Activated T-cell treated with anti-CD3 and anti-CD28 coated beads, Interleukin-2, amount 50 U/mL, for 1 hour (primary cell): ENCODE data around the gene ANKRD11.

ENCODE experiments used
- DNase-seq: peaks from one replicate; pipeline ENCODE4 v3.0.0-alpha.2; 2020

ANKRD11 gene

GRCh38 chr16:89290472-89290871 lies 199.9 kb downstream of the ANKRD11 start:
- no peak for DNase-seq

- peak; percentile 78 for DNase-seq
These were observed 200.6 kb downstream of the ANKRD11 start for GRCh38 chr16:89289428-89290395.

- DNase-seq, result no peak
These were observed 201.4 kb downstream of the ANKRD11 start for GRCh38 chr16:89288966-89289365.

- DNase-seq, result no peak
These were observed 201.8 kb downstream of the ANKRD11 start for GRCh38 chr16:89288577-89288844.

- DNase-seq, result no peak
These were observed 202.4 kb downstream of the ANKRD11 start for GRCh38 chr16:89287777-89288576.

- DNase-seq, result no peak
These were observed 204.3 kb downstream of the ANKRD11 start for GRCh38 chr16:89286096-89286495.

GRCh38 chr16:89285381-89285780 lies 205.0 kb downstream of the ANKRD11 start:
- DNase-seq, result no peak

- DNase-seq, result no peak
These were observed 206.9 kb downstream of the ANKRD11 start for GRCh38 chr16:89283449-89283848.

GRCh38 chr16:89282523-89282922 lies 207.8 kb downstream of the ANKRD11 start:
- DNase-seq, result no peak

- no peak for DNase-seq
These were observed 208.5 kb downstream of the ANKRD11 start for GRCh38 chr16:89281829-89282228.

- DNase-seq, result no peak
These were observed 209.2 kb downstream of the ANKRD11 start for GRCh38 chr16:89281189-89281577.

- no peak for DNase-seq
These were observed 209.7 kb downstream of the ANKRD11 start for GRCh38 chr16:89280546-89281188.

GRCh38 chr16:89279666-89280481 lies 210.5 kb downstream of the ANKRD11 start:
- no peak for DNase-seq

- DNase-seq, result no peak
These were observed 211.7 kb downstream of the ANKRD11 start for GRCh38 chr16:89278441-89279240.

GRCh38 chr16:89277641-89278341 lies 212.6 kb downstream of the ANKRD11 start:
- no peak for DNase-seq

GRCh38 chr16:89277049-89277448 lies 213.3 kb downstream of the ANKRD11 start:
- DNase-seq, result no peak

GRCh38 chr16:89275837-89276720 lies 214.3 kb downstream of the ANKRD11 start:
- no peak for DNase-seq

GRCh38 chr16:89275284-89275584 lies 215.1 kb downstream of the ANKRD11 start:
- no peak for DNase-seq

- no peak for DNase-seq
These were observed 215.6 kb downstream of the ANKRD11 start for GRCh38 chr16:89274561-89275283.
